Right lobe of liver (tissue), 6 donors: Measurements from ENCODE around the gene CFAP61. TPM values are rescaled to one million over a fixed set of nuclear protein-coding genes. Genes with fewer than 3 reads are reported as not detected.

Experiments used
- ATAC-seq, 4 donors: fragments of 200-7000 bp; cut with Tn5 transposase; one replicate each; pipeline ENCODE4 v1.9.1; 2020; ENCODE audit warnings: mild to moderate bottlenecking in 4 of 4, moderate library complexity in 4 of 4
- DNase-seq, 3 donors: peaks; one replicate each; pipeline ENCODE4 v3.0.0-alpha.2; 2020
- H3K27ac ChIP-seq, 3 donors: fragments of 200-600 bp; one replicate each; pipeline ENCODE4 v1.8.0; 2022
- H3K27me3 ChIP-seq, 2 donors: fragments of 200-600 bp; one replicate each; pipeline ENCODE4 v1.8.0; 2022
- H3K36me3 ChIP-seq, 4 donors: fragments of 200-600 bp; sonication (generic) in 1 of 4; one replicate each; pipeline versions ENCODE4 v1.5.1 to v1.8.0; 2017 to 2022; ENCODE audit warnings: control low read depth in 1 of 4
- H3K4me1 ChIP-seq, 4 donors: fragments of 200-600 bp; sonication (generic) in 1 of 4; one replicate each; pipeline versions ENCODE4 v1.5.1 to v1.8.0; 2017 to 2022; ENCODE audit warnings: control low read depth in 1 of 4
- H3K4me3 ChIP-seq, 3 donors: fragments of 200-600 bp; one replicate each; pipeline ENCODE4 v1.8.0; 2022
- H3K9me3 ChIP-seq, 4 donors: fragments of 200-600 bp; sonication (generic) in 1 of 4; one replicate each; pipeline versions ENCODE4 v1.5.1 to v1.8.0; 2017 to 2022; ENCODE audit warnings: control low read depth in 1 of 4
- POLR2A ChIP-seq: fragments of 450-650 bp; IDR thresholded peaks from one replicate; pipeline ENCODE4 v1.6.1; 2017; ENCODE audit warnings: antibody characterized with exemption, mild to moderate bottlenecking
- WGBS: methylation state at CpG from one replicate; pipeline ENCODE4 v1.1.6; 2018; ENCODE audit warnings: low coverage, low lambda C conversion rate; ENCODE audit not compliant: insufficient coverage; ENCODE audit errors: missing lambda C conversion rate; 5-methylcytosine and 5-hydroxymethylcytosine counted together
- intact Hi-C, 2 donors: fragments of 100-400 bp; cut with DNase I; formaldehyde crosslinking; loops; one replicate each; pipeline versions ENCODE4 v1.11.2 to v1.14.1; 2022
- total RNA-seq, 6 experiments: library from RNA; depleted of rRNA in 2 of 6; stranded (reverse); fragments of >200 nt in 2 of 6; fragmentation: NEBNext Ultra II Directional in 3 of 6; extraction: Animal tissue kit (Norgen Biotek cat#: 25700) in 3 of 6; gene quantifications; one replicate each; pipeline versions ENCODE4 v1.1.0 to v1.2.4, GENCODE V29; 2016 to 2023
- TF ChIP-seq, protein P1 (sequence below), 4 donors: fragments of 200-600 bp in 3 of 4; fragments of 450-650 bp in 1 of 4; IDR thresholded peaks; one replicate each; pipeline versions ENCODE4 v1.5.1 to v1.8.0; 2016 to 2022; ENCODE audit warnings: antibody characterized with exemption in 4 of 4, mild to moderate bottlenecking in 2 of 4
- donor health status: DM: no; HTN: yes; CAD: no.
- donor health status: DM: no; HTN: no; CAD: no.
- donor health status: DM: no; HTN: no; CAD: no.
- donor health status: DM: no; HTN: yes; CAD: no.
- donor health status: DM: no; HTN: yes; CAD: no.

The CFAP61 gene
- total RNA-seq, 6 experiments from 2014 or later, result not detected

DNA sequence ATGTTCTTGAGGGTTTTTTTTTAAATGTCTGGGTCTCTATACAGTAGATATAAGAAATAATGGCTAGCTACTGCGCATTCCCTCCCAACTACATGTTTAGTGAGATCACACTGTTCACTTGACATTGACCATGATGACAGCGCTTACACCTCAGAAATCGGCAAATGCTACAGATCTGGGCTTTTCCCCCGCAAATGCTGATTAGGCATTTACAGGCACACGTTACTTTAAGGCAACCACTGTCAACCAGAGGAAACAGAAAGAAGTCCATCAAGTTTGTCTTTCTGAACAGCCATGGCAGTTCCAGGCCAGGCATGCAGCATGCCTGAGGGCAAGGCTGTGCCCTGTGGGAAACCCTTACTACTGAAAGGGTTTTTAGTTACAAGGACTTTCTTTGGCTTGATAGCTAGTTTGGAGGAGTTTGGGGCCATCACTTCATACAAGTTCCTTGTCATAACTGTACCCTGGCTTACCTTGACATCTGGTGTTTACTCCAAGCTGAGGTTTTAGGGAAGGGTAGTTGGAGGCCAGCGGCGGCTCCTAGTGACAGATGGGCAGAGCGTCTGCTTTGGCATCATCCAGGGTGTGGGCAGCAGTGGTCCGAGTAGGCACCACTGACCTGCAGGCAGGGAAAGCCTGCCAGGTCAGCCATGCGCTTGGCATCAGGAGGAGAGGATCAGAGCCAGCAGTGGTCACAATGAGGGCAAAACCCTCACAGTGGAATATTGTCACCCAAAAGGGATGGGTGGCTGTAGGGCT, 43.0 kb downstream of the CFAP61 start:
- DNase-seq (no peak), ATAC-seq (no peak)
- Histone ChIP-seq H3K27ac (no peak overlapping the region), H3K4me3 (no peak overlapping the region), H3K36me3 (no peaks in the 10 kb centered on the region), H3K27me3 (no peaks in the 10 kb centered on the region), H3K9me3 (no peaks in the 10 kb centered on the region), H3K4me1 (no peaks in the 10 kb centered on the region)
- WGBS, result 81% methylated on average over 10 of the region's 10 CpGs
- intact Hi-C loops, result no loop called here
- TF ChIP-seq, protein P1, sequence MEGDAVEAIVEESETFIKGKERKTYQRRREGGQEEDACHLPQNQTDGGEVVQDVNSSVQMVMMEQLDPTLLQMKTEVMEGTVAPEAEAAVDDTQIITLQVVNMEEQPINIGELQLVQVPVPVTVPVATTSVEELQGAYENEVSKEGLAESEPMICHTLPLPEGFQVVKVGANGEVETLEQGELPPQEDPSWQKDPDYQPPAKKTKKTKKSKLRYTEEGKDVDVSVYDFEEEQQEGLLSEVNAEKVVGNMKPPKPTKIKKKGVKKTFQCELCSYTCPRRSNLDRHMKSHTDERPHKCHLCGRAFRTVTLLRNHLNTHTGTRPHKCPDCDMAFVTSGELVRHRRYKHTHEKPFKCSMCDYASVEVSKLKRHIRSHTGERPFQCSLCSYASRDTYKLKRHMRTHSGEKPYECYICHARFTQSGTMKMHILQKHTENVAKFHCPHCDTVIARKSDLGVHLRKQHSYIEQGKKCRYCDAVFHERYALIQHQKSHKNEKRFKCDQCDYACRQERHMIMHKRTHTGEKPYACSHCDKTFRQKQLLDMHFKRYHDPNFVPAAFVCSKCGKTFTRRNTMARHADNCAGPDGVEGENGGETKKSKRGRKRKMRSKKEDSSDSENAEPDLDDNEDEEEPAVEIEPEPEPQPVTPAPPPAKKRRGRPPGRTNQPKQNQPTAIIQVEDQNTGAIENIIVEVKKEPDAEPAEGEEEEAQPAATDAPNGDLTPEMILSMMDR (IDR thresholded peaks at IDR 0.05), result no peak
- no peak for TF ChIP-seq POLR2A

DNA sequence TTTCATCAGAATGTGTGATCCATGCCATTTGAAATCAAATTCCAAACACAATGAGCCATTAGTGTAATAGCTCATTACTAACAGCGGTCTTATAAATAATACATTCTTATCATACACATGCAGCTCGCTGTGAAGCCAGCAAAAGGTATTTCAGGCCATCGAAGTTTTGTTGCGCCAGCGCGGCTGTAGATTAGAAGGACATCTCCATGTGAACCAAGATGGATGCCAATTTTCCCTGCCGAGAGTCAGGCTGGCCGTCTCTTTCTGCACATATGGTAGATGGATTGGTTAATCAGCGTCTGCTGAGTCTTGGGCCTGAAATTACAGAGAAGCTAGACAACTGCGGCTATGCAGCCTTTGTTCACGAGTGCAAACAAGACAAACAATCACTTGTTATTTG, 44.1 kb downstream of the CFAP61 start:
- ATAC-seq (no peak), DNase-seq (no peak)
- Histone ChIP-seq H3K36me3 (no peaks in the 10 kb centered on the region), H3K27ac (no peak overlapping the region), H3K4me1 (no peaks in the 10 kb centered on the region), H3K27me3 (no peaks in the 10 kb centered on the region), H3K9me3 (no peaks in the 10 kb centered on the region), H3K4me3 (no peak overlapping the region)
- 77% methylated on average over 10 of the region's 11 CpGs for WGBS
- TF ChIP-seq, protein P1 (IDR thresholded peaks at IDR 0.05), result no peak
- TF ChIP-seq POLR2A, result no peak
- intact Hi-C loops, result no loop called here

DNA sequence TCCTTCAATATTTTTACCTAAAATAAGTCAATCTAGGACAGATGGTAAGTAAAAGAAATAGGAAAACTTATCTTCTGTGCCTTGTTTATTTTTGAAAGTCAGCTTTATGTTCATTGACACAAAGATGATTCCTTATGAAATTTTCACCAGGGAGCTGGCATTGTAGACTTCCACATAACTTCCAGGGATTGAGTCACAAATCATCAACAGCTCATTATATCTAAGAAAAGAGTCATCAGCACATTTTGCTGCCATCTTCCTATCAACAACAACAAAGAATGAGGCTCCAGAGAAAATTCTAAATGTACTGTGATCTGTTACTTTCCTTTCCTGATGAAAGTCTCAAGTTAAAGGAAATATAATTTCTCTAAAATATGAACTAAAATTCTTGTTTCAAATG, 48.5 kb downstream of the CFAP61 start:
- DNase-seq, result no peak
- no peak overlapping the region for H3K27ac ChIP-seq
- H3K4me3 ChIP-seq, result no peak overlapping the region
- H3K27me3 ChIP-seq, result no peaks in the 10 kb centered on the region
- TF ChIP-seq, protein P1 (IDR thresholded peaks at IDR 0.05), result no peak
- TF ChIP-seq POLR2A, result no peak
- H3K4me1 ChIP-seq, result no peaks in the 10 kb centered on the region
- no peak for ATAC-seq
- H3K36me3 ChIP-seq, result no peaks in the 10 kb centered on the region
- no peaks in the 10 kb centered on the region for H3K9me3 ChIP-seq
- intact Hi-C loops, result no loop called here

DNA sequence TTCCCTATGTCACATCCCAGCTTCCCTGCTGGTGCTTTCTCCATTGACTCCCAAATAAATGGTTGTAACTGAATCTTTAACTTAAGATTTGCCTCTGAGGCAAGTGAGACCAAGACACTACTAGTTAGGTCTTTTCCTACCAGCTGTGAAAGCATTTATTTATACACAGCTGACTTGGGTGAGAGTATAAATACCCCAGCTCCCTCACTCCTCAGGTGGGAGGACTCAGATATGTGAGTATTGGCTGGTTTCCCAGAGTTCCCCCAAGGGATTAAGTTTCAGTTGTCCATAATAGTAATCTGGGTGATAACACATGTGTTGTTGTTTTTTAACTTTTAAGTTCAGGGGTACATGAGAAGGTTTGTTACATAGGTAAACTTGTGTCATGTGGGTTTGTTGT, 49.8 kb downstream of the CFAP61 start:
- Histone ChIP-seq H3K4me1 (no peaks in the 10 kb centered on the region), H3K9me3 (no peaks in the 10 kb centered on the region), H3K27me3 (no peaks in the 10 kb centered on the region), H3K27ac (no peak overlapping the region), H3K4me3 (no peak overlapping the region), H3K36me3 (no peaks in the 10 kb centered on the region)
- no peak for DNase-seq
- no peak for ATAC-seq
- TF ChIP-seq, protein P1 (IDR thresholded peaks at IDR 0.05), result no peak
- TF ChIP-seq POLR2A, result no peak
- intact Hi-C loops, result no loop called here

DNA sequence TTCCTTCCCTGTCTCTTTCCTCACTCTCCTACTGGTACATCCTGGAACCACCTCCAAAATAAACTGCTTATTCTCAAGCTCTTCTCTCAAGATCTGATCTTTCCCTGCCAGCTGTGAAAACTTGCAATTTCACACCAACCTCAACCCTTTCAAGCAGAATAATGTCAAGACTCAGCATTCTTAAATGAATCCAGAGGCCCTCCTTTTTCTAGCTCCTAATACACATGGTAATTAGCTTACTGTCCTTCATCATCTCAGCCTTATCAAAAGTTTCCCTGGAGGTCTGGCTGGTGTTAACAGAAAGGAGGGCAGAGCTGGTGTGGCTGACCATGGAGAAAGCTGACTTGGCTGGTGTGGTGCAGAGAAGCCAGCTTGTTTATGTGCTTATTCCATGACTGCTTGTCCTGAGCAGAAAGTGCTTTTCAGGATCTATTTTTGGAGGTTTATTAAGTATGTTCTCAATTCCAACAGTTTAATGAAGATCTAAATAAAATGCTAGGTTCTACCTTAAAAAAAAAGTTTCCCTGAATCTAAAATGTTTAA, 50.5 kb downstream of the CFAP61 start:
- no peak overlapping the region for H3K27ac ChIP-seq
- ATAC-seq, result no peak
- H3K4me1 ChIP-seq, result no peaks in the 10 kb centered on the region
- H3K36me3 ChIP-seq, result no peaks in the 10 kb centered on the region
- DNase-seq, result no peak
- intact Hi-C loops, result no loop called here
- H3K4me3 ChIP-seq, result no peak overlapping the region
- H3K27me3 ChIP-seq, result no peaks in the 10 kb centered on the region
- TF ChIP-seq, protein P1 (IDR thresholded peaks at IDR 0.05), result no peak
- TF ChIP-seq POLR2A, result no peak
- H3K9me3 ChIP-seq, result no peaks in the 10 kb centered on the region
